Astrocyte of the spinal cord (primary cell): ENCODE results near the gene FDXR.

Source experiments
- DNase-seq: peaks from one replicate; pipeline ENCODE4 v3.0.0; 2011; ENCODE audit warnings: low read depth, low spot score
- H3K4me3 ChIP-seq: 2 replicates; pipeline ENCODE4 v1.5.1; 2011; ENCODE audit warnings: low read depth, mild to moderate bottlenecking, low read length, moderate library complexity
- in situ Hi-C: cut with HindIII; loops from 2 replicates; pipeline ENCODE4 v1.10.0; 2017; ENCODE audit warnings: low sequenced_read_pairs
- TF ChIP-seq, protein P1 (sequence below): IDR thresholded peaks from 2 replicates; pipeline ENCODE4 v1.5.1; 2012; ENCODE audit warnings: low read depth, mild to moderate bottlenecking, low read length, inconsistent platforms

Gene FDXR

DNA sequence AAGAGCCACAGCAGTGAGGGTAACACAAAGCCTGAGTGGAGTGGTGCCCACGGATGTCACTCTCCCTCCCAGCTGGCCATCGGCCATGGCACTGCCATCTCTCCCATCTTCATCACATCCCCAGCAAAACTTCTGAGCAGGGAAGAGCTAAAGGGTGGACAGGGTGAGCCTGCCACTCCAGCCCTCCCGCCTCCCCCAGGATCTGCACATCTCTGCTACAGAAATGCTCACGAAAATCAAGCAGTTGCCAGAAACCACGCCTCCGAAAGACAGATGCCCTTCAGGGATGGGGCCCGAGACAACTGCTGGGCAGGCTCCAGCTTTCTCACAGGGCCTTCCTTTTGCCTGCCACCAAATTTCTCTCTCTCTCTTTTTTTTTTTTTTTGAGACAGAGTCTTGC lies 16.7 kb downstream of the FDXR start:
- no peak overlapping the region for H3K4me3 ChIP-seq
- no peak for DNase-seq
- TF ChIP-seq, protein P1, sequence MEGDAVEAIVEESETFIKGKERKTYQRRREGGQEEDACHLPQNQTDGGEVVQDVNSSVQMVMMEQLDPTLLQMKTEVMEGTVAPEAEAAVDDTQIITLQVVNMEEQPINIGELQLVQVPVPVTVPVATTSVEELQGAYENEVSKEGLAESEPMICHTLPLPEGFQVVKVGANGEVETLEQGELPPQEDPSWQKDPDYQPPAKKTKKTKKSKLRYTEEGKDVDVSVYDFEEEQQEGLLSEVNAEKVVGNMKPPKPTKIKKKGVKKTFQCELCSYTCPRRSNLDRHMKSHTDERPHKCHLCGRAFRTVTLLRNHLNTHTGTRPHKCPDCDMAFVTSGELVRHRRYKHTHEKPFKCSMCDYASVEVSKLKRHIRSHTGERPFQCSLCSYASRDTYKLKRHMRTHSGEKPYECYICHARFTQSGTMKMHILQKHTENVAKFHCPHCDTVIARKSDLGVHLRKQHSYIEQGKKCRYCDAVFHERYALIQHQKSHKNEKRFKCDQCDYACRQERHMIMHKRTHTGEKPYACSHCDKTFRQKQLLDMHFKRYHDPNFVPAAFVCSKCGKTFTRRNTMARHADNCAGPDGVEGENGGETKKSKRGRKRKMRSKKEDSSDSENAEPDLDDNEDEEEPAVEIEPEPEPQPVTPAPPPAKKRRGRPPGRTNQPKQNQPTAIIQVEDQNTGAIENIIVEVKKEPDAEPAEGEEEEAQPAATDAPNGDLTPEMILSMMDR, result no peak
- in situ Hi-C loops, result no loop called here

DNA sequence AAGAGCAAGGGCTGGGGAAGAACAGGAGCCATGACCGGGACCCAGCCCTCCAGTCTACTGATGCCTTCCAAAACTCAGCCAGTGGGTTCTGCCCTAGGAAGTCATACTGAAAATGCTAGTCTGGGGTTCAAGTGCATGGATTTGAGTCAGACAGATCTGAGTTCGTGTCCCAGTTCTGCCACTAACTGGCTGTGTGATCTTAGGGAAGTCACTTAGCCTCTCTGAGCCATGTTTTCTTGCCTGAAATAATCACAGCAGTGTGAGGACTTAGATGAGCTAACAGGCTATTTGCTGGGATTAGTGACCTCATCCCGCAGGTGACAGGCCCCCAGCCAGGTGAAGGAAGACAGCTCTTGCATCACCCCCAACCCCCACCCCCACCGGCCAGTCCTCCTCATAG lies 17.5 kb downstream of the FDXR start:
- H3K4me3 ChIP-seq, result no peak overlapping the region
- in situ Hi-C loops, result no loop called here
- TF ChIP-seq, protein P1, result no peak
- no peak for DNase-seq

DNA sequence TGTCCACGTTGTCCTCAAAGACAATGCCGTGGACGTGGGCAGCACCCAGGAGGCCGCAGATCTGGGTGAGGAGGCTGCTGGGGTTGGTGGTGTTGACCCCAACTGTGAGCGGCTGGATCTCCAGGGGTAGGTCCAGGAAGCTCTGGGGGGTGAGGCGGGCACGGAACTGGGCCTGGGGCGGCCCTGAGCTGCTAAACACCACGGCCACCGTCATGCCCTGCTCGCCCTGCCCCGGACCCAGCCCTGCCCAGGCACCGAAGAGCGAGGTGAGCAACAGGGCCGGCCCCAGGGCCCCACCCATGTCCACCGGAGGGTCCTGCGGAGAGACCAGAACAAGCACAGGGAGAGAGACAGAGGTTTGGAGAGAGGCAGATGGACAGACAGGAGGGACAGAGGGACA lies 18.0 kb downstream of the FDXR start:
- no peak overlapping the region for H3K4me3 ChIP-seq
- no peak for DNase-seq
- TF ChIP-seq, protein P1, result no peak
- in situ Hi-C loops, result no loop called here

DNA sequence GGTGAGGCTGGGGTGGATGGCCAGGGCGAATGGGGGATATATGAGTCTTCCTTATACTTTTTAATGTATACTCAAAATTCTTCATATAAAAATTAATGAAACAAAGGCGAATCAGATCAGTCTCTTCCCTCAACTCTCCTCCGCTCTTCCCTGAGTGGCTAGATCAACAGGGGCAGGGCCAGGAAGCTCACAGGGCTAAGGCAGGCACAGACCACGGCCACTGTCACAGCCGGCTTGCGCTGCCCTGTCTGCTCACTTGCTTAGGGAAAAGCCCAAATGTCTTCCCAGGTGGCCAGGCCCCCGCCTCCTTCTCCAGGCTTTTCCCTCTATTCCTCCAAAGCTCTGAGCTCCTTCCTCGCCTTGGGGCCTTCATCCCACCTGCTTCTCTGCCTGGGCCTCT lies 19.1 kb downstream of the FDXR start:
- in situ Hi-C loops, result no loop called here
- DNase-seq, result no peak
- TF ChIP-seq, protein P1, result no peak
- no peak overlapping the region for H3K4me3 ChIP-seq

DNA sequence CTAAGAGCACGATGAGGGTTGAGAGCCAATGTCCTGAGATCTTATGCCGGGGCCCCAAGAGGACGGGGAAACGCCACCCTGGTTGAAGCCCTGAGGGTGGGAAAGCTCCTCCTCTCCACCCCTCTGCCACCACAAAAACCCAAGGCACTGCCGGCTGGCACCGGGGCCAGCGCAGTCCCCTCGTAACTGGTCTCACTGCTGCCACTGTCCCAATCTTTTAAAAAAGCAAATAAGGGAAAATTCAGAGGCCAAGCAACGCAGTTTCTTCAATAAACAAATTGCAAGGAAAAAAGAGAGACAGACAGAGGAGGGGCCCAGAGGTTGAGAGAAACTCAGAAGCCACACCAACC lies 19.8 kb downstream of the FDXR start:
- DNase-seq, result no peak
- TF ChIP-seq, protein P1, result no peak
- in situ Hi-C loops, result no loop called here
- no peak overlapping the region for H3K4me3 ChIP-seq

DNA sequence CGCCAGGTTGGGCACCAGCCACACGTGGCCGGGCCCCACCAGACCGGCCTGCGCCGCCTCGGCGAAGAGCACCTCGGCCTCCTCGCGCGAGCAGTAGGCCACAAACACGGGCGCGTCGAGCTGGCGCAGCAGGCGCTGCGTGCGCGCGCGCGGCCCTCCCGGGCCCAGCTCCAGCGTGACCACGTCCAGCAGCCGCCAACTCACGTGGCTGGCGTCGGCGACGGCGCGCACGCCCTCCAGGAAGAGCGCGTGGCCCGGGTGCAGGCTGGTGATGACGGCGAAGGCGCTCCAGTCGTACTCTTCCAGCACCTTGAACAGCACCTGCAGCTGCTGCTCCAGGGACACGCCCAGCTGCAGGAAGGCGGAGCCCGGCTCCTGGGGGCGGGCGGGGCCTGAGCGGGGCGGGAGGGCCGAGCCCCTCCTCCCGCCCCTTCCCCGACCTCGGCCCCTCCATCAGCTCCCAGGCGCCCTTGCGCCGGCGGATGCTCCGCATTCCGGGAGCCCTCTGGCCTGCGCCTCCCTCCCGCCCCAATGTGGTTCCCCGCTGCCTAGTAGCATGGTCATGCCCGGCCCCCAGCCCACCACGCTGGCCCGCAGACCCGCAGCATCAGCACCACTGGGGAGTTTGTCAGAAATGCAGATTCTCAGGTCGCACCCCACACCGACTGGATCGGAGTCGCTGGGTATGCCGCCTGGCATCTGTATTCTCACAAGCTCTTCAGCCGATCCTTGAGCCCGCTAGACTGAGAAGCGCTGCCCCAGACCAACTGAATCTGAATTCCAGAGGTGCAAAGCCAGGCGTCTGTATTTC lies 20.4 kb downstream of the FDXR start:
- TF ChIP-seq, protein P1, result no peak
- DNase-seq, result no peak
- H3K4me3 ChIP-seq, result no peak overlapping the region
- in situ Hi-C loops, result no loop called here
